Right atrium auricular region (tissue), 2 donors: Measurements from ENCODE around the gene DNM2. TPM values are rescaled to one million over a fixed set of nuclear protein-coding genes. Genes with fewer than 3 reads are reported as not detected.
"Not testable (repeated sequence)": the region's sequence is repeated elsewhere in the genome, so short reads cannot be mapped to it uniquely, and the experiment has no call there.

ENCODE experiments used
- DNase-seq: peaks from one replicate; pipeline ENCODE4 v3.0.0-alpha.2; 2019; ENCODE audit warnings: low spot score
- H3K27ac ChIP-seq, 2 donors: fragments of 200-600 bp; sonication (generic); 1 replicate in 1 of 2; 2 replicates in 1 of 2; pipeline ENCODE4 v1.5.1; 2016 to 2019
- H3K27me3 ChIP-seq, 2 donors: fragments of 200-600 bp; sonication (generic); one replicate each; pipeline versions ENCODE4 v1.5.1 to v1.6.0; 2017 to 2019
- H3K36me3 ChIP-seq: fragments of 200-600 bp; sonication (generic); one replicate; pipeline ENCODE4 v1.5.1; 2016
- H3K4me1 ChIP-seq, 2 donors: fragments of 200-600 bp; sonication (generic); one replicate each; pipeline versions ENCODE4 v1.5.1 to v1.6.0; 2017 to 2019
- H3K4me3 ChIP-seq, 2 donors: fragments of 200-600 bp; sonication (generic); 1 replicate in 1 of 2; 2 replicates in 1 of 2; pipeline ENCODE4 v1.5.1; 2017 to 2019; ENCODE audit warnings: mild to moderate bottlenecking in 1 of 2, moderate library complexity in 1 of 2
- H3K9me3 ChIP-seq, 2 donors: fragments of 200-600 bp; sonication (generic); one replicate each; pipeline ENCODE4 v1.5.1; 2019
- total RNA-seq, 2 donors: library from RNA; depleted of rRNA; stranded (reverse); fragments of >200 nt; gene quantifications; one replicate each; pipeline ENCODE4 v1.1.0, GENCODE V29; 2016
- TF ChIP-seq, protein P1 (sequence below), 2 donors: fragments of 200-600 bp; sonication (generic); IDR thresholded peaks; one replicate each; pipeline ENCODE4 v1.5.1; 2019; ENCODE audit warnings: antibody characterized with exemption in 2 of 2

The DNM2 gene
- 100 to 1,000 TPM; 111 to 144 TPM for total RNA-seq

DNA sequence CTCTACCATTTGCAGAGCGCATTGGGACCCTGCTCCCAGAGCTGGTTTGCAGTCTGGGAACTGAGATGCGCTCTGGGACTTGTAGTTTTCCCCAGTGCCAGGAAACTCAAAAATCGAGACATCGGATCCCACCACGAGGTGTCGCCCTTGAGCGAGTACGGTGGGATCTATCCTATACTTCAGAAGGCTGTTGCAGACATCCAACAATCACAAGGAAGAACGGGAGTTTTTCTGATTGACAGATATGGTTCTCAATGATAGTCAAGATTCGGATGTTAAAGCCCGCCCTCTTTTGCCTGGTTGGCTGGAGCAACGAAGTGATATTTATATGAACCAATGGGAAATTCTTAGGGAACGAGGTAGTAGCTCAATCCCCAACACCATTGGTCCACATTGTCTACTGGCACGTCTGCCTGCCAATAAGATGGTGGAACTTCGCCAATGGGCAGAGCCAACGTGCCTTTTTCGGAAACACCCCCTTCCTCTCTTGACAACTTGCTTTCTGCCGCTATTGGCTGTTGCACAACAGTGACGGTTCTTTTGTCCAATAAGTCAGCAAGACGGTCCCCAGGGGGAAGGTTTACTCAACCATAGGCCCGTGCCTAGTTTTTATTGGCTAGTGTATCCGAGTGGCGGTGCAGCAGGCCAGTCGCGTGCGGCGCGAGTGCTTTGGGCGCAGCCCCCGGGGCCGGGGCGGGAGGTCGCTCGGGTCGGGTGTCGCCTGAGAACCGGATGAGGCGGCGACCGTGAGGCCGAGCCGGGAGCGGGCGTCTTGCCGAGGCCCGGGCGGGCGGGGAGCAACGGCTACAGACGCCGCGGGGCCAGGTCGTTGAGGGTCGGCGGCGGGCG is at the start of gene DNM2:
Gene DNM2, plus strand, starts transcription at position 724 of the 849 bp plus-strand sequence. CDS start 164 bp downstream, outside the sequence.
- no peaks in the 10 kb centered on the region for H3K27me3 ChIP-seq
- H3K4me1 ChIP-seq: peaks cover 0 to 30% of the 10 kb centered on the region in 2 donors
- peaks cover 12% of the 10 kb centered on the region for H3K36me3 ChIP-seq
- DNase-seq: peak; percentile 100
- peak within 1 kb of the TSS; percentile 94 to 96 for H3K27ac ChIP-seq
- TF ChIP-seq, protein P1, sequence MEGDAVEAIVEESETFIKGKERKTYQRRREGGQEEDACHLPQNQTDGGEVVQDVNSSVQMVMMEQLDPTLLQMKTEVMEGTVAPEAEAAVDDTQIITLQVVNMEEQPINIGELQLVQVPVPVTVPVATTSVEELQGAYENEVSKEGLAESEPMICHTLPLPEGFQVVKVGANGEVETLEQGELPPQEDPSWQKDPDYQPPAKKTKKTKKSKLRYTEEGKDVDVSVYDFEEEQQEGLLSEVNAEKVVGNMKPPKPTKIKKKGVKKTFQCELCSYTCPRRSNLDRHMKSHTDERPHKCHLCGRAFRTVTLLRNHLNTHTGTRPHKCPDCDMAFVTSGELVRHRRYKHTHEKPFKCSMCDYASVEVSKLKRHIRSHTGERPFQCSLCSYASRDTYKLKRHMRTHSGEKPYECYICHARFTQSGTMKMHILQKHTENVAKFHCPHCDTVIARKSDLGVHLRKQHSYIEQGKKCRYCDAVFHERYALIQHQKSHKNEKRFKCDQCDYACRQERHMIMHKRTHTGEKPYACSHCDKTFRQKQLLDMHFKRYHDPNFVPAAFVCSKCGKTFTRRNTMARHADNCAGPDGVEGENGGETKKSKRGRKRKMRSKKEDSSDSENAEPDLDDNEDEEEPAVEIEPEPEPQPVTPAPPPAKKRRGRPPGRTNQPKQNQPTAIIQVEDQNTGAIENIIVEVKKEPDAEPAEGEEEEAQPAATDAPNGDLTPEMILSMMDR (IDR thresholded peaks at IDR 0.05): peak; percentile 71 to 86
- H3K4me3 ChIP-seq: peak within 1 kb of the TSS; percentile 93 to 99
- H3K9me3 ChIP-seq: no peaks in the 10 kb centered on the region

DNA sequence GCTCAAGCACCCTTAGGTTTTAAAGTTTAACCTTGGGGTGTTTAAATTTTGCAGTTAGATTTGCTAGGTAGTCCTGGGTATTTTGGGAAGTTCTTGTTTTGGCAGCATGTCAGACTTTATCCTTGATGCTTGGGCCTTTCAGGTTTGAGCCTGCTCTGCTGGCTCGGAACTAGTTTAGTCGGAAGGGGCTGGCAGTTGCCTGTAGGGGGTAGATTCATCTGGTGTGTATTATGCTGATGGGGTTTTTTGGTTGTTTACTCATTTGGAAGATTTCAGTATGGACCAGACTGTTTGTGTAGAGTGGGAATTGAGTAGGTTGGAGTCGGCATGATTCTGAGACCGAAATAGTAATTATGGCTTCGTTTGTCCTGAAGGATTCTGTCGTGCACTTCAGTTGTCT is 48.6 kb upstream of the DNM2 start:
- TF ChIP-seq, protein P1 (IDR thresholded peaks at IDR 0.05): no peak
- H3K4me3 ChIP-seq: no peak overlapping the region
- no peaks in the 10 kb centered on the region for H3K9me3 ChIP-seq
- no peaks in the 10 kb centered on the region for H3K27me3 ChIP-seq
- H3K4me1 ChIP-seq: peaks cover 0 to 42% of the 10 kb centered on the region in 2 donors
- no peak for DNase-seq
- H3K27ac ChIP-seq: no peak overlapping the region
- H3K36me3 ChIP-seq: peaks cover 37% of the 10 kb centered on the region

DNA sequence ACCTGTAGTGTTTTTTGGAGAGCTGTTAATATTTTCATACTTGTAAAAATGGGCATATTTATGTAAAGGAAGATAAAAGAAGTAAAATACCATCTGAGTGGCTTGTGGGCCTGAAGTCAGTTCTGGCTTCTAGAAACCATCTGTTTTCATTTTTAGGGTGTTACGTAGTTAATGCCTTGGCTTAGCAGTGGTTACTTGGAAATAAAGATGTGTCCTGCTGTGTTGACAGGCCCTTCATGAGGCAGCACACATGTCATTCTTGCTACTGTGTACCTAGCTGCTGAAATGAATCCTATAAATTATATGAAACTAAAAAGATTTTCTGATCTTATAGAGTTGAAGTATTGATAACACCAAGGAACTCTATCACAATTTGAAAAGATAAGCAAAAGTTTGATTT is 47.7 kb upstream of the DNM2 start:
- no peaks in the 10 kb centered on the region for H3K9me3 ChIP-seq
- H3K4me1 ChIP-seq: peaks cover 0 to 42% of the 10 kb centered on the region in 2 donors
- TF ChIP-seq, protein P1 (IDR thresholded peaks at IDR 0.05): no peak
- H3K27me3 ChIP-seq: no peaks in the 10 kb centered on the region
- H3K36me3 ChIP-seq: peaks cover 37% of the 10 kb centered on the region
- H3K27ac ChIP-seq: peak overlapping the region in 1 of 2 donors; percentile 39
- no peak for DNase-seq
- H3K4me3 ChIP-seq: no peak overlapping the region

DNA sequence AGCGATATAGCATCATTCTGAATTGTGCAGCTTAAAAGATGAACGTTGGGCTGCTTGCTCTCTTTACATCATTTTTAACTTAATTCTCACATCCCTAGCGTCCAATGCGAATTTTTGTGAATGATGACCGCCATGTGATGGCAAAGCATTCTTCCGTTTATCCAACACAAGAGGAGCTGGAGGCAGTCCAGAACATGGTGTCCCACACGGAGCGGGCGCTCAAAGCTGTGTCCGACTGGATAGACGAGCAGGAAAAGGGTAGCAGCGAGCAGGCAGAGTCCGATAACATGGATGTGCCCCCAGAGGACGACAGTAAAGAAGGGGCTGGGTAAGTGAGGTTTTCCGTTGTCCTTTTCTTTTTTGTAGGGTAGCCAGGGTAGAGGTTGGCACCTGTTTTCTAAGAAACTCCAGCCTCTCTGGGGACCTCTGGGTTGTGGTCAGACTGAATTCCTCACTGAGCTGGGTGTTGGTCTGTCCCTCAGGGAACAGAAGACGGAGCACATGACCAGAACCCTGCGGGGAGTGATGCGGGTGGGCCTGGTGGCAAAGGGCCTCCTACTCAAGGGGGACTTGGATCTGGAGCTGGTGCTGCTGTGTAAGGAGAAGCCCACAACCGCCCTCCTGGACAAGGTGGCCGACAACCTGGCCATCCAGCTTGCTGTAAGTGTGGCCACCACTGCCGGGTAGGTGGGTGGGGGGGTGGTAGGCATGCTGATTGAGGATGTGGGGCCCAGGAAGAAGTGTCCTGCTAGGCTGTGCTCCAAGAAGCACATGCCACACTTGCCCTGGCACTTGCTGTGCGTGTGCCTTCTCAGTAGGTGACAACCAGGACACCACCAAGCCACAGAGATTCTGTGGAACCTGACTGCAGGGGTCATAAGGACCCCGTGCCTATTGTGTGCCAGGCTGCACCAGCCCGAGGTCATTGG is 46.7 kb upstream of the DNM2 start:
- no peaks in the 10 kb centered on the region for H3K27me3 ChIP-seq
- no peak overlapping the region for H3K4me3 ChIP-seq
- peaks cover 42% of the 10 kb centered on the region for H3K36me3 ChIP-seq
- TF ChIP-seq, protein P1 (IDR thresholded peaks at IDR 0.05): no peak
- DNase-seq: no peak
- no peak overlapping the region for H3K27ac ChIP-seq
- H3K9me3 ChIP-seq: no peaks in the 10 kb centered on the region
- peaks cover 0 to 42% of the 10 kb centered on the region in 2 donors for H3K4me1 ChIP-seq

DNA sequence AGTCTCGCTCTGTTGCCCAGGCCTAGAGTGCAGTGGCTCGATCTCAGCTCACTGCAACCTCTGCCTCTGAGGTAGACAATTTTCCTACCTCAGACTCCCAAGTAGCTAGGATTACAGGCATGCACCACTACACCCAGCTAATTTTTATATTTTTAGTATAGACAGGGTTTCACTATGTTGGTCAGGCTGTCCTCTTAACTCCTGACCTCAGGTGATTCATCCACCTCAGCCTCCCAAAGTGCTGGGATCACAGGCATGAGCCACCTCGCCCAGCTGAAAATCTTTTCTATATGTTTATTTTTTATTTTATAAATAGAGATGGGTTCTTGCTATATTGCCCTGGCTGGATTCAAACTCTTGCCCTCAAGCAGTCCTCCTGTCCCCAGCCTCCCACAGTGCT is 46.0 kb upstream of the DNM2 start:
- peaks cover 41% of the 10 kb centered on the region for H3K36me3 ChIP-seq
- not testable (repeated sequence) for H3K27me3 ChIP-seq, H3K9me3 ChIP-seq, H3K27ac ChIP-seq, DNase-seq, H3K4me3 ChIP-seq
- H3K4me1 ChIP-seq: peaks cover 0 to 42% of the 10 kb centered on the region in 2 donors

DNA sequence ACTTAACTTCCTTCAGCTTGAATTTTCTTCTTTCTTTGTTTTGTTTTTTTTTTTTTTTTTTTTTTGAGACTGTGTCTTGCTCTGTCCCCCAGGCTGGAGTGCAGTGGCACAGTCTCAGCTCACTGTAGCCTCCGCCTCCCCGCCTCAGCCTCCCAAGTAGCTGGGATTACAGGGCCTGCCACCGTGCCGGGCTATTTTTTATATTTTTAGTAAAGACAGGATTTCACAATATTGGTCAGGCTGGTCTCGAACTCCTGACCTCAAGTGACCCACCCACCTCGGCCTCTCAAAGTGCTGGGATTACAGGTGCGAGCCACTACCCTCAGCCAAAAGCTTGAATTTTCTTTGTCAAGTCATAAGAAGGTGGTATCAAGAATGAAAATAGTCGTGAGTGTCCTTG is 42.7 kb upstream of the DNM2 start:
- H3K9me3 ChIP-seq, H3K27me3 ChIP-seq, H3K27ac ChIP-seq, DNase-seq, H3K4me3 ChIP-seq: not testable (repeated sequence)
- H3K4me1 ChIP-seq: peaks cover 0 to 18% of the 10 kb centered on the region in 2 donors
- H3K36me3 ChIP-seq: peaks cover 73% of the 10 kb centered on the region
